NCI-H345 treated with DMSO at 0.1 percent for 48 hours (cell line): ENCODE measurements around the gene ERVW-1.

ENCODE experiments used
- DNase-seq: peaks from one replicate; lab custom pipeline; 2025; ENCODE audit not compliant: unreplicated experiment; lab: John Stamatoyannopoulos, UW

The ERVW-1 gene

DNA sequence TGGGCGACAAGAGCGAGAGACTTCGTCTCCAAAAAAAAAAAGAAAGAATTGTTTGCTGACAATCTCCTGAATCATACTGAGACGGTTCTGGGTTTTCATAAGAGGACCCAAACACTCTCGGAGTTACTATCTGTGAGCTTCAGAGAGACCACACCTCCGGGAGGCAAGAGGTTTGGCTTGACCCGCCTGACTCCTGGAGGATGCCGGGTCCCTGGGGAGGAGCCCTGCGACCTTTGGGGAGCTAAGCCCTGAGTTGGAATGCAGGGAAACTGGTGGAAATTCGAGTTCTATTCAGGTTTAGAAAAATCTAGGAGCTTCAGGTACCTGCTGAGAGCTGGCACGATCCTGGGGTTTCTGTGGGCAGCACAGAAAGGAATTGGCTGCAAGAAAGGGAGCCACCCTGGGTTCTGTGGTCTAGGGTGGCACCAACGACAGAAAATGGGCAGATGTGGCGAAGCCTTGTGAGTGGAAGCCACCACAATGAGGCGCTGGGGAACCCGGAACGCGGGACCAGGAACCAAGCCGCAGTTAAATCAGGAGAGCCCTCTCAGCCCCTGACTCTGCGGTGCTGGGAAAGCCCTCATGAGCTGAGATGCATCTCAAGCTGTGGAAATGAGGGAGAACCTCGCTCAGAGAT, 52.3 kb downstream of the ERVW-1 start:
- DNase-seq: no peak

DNA sequence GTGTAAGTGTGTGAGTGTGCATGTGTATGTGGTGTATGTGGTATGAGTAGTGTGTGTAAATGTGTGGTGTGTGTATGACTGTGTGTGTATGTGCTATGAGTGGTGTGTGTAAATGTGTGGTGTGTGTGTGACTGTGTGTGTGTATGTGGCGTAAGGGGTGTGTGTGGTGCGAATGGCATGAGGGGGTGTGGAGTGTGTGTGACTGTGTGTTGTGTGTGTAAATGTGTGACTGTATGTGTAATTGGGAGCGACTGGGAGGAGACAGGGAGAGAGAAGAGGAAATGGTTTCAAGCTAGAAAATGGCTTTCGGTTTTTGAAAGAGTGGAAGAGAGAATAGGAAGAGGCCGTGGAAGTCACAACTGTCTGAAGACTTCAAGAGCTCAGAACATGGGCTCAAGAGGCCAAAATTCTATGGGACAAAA, 54.0 kb downstream of the ERVW-1 start:
- DNase-seq: no peak

DNA sequence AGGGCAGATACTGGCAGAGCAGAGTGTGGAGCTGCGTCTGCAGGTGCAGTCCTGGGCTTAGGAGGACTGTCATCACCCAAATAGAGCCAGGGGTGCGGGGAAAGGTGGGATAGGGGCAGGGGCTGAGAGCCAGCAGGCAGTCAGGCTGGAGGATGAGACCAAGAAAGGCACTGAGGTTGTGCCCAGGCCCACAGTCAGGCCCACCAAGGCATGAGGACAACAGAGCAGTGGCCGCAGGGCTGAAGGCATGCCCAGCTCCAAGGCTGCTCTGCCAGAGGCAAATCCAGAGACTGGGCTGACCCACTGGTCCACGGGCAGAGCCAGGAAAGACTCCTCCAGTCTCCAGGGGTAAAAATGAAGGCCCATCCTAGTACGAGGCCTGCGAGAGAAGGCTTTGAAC, 54.8 kb downstream of the ERVW-1 start:
- no peak for DNase-seq

DNA sequence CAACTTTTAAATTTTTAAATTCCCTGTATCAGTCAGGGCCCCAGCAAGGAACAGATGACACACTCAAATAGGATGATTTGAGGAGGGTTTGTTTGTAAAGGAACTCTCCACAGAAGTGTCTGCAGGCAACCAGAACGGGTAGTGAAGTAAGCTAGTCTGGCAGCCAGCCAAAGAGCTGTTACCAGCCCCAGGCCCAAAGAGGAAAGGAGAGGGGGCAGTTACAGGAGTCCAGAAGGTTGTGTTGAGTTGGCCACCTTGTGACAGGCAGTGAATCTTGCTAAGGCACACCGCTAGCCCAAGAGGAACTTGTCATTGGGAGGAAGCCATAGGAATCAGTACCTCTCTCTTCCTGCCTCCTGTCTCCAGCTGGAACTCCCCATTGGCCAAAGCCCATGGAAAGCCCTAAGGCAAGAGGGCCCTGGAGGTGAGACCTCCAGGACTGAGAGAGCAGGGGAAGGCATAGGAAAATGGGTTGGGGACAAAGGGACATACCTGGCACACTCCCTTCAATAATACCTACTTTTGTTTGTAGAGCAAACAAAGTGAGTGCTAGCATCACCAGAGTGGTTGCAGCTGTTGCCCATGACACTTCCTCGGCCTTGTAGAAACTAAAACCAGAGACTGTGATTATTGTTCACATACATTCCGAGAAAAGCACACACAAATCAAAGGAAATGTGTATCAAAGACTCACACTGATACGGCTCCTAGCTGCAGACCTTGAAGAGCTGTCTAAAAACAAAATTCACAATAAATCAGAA, 55.9 kb downstream of the ERVW-1 start:
- DNase-seq: peak; percentile 77
